ENCODE measurements around the gene LRP2.

DNA sequence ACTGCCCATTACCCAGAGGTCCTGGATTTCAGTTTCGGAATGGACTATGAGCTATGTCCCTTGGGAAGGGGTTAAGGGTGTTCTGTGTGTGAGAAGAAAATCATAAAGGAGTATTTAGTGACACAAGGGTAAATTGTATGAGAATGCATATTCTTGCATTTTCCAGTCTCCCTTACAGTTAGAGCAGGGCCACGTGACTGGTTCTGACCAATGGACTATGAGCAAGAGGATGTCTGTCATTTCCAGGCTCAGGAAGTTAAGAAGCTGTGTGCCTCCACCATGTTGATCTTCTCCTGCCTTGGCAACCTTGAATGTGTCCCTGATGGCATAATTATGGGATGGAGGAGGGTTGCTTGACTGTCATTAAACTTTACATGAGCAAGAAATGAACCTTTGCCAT is 198.0 kb downstream of the LRP2 start:
- TF ChIP-seq EP300 (IDR thresholded peaks at IDR 0.05) (no peak), POLR2A (IDR thresholded peaks at IDR 0.05) (no peak)
- TF ChIP-seq, protein P1, sequence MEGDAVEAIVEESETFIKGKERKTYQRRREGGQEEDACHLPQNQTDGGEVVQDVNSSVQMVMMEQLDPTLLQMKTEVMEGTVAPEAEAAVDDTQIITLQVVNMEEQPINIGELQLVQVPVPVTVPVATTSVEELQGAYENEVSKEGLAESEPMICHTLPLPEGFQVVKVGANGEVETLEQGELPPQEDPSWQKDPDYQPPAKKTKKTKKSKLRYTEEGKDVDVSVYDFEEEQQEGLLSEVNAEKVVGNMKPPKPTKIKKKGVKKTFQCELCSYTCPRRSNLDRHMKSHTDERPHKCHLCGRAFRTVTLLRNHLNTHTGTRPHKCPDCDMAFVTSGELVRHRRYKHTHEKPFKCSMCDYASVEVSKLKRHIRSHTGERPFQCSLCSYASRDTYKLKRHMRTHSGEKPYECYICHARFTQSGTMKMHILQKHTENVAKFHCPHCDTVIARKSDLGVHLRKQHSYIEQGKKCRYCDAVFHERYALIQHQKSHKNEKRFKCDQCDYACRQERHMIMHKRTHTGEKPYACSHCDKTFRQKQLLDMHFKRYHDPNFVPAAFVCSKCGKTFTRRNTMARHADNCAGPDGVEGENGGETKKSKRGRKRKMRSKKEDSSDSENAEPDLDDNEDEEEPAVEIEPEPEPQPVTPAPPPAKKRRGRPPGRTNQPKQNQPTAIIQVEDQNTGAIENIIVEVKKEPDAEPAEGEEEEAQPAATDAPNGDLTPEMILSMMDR (IDR thresholded peaks at IDR 0.05): no peak
